A549 (cell line): Measurements from ENCODE around the gene ZNF772. TPM values are rescaled to one million over a fixed set of nuclear protein-coding genes. Genes with fewer than 3 reads are reported as not detected.

ENCODE experiments used
- ATAC-seq, 2 experiments: fragments of 200-7000 bp in 1 of 2; fragments of >200 bp in 1 of 2; cut with Nextera tagmentation in 1 of 2; cut with Tn5 transposase in 1 of 2; 3 replicates each; pipeline versions ENCODE4 v1.8.0 to v1.9.1; 2018 to 2020; ENCODE audit warnings: mild to moderate bottlenecking in 1 of 2, moderate library complexity in 1 of 2
- CTCF ChIA-PET: fragments of 300-600 bp; sonication (Branson Sonifier 250); formaldehyde crosslinking; extraction: SDS; loops from one replicate; lab custom pipeline; 2021; ENCODE audit warnings: antibody characterized with exemption, inconsistent platforms; lab: Yijun Ruan, JAX
- POLR2A ChIA-PET: fragments of 350-600 bp; formaldehyde crosslinking; extraction: SDS; loops from one replicate; lab custom pipeline; 2021; ENCODE audit warnings: antibody characterized with exemption, inconsistent platforms; lab: Yijun Ruan, JAX
- DNase-seq, 2 experiments: peaks; one replicate each; pipeline versions ENCODE4 v3.0.0 to v3.0.0-alpha.2; 2011 to 2016; ENCODE audit warnings: low read depth in 1 of 2, low spot score in 1 of 2
- FAIRE-seq: peaks from 2 replicates; lab custom pipeline; 2011; peaks lifted over from hg19 to GRCh38; lab: Jason Lieb, UNC
- H3K27ac ChIP-seq, 2 experiments: fragments of >200 bp; sonication (Bioruptor Twin); formaldehyde crosslinking; 3 replicates each; pipeline ENCODE4 v1.5.1; 2016 to 2017
- H3K4me1 ChIP-seq: fragments of >200 bp; sonication (Bioruptor Twin); formaldehyde crosslinking; 3 replicates; pipeline ENCODE4 v1.6.1; 2016
- H3K4me2 ChIP-seq: fragments of >200 bp; sonication (Bioruptor Twin); formaldehyde crosslinking; 3 replicates; pipeline ENCODE4 v1.6.1; 2016
- H3K4me3 ChIP-seq: fragments of >200 bp; sonication (Bioruptor Twin); formaldehyde crosslinking; 3 replicates; pipeline ENCODE4 v1.5.1; 2016
- H3K9me3 ChIP-seq: fragments of >200 bp; sonication (Bioruptor Twin); formaldehyde crosslinking; 3 replicates; pipeline ENCODE4 v1.6.1; 2016
- ATOH8 ChIP-seq: fragments of 250-450 bp; sonication (Bioruptor Pico); IDR thresholded peaks from 2 replicates; pipeline ENCODE4 v1.5.0; 2020; ENCODE audit warnings: low read depth, mild to moderate bottlenecking, moderate library complexity
- CBX2 ChIP-seq: fragments of 200-600 bp; sonication (generic); IDR thresholded peaks from 2 replicates; pipeline ENCODE4 v1.6.1; 2016; ENCODE audit warnings: low read depth, mild to moderate bottlenecking, borderline replicate concordance
- CBX8 ChIP-seq: fragments of 200-600 bp; sonication (generic); IDR thresholded peaks from 2 replicates; pipeline ENCODE4 v1.6.1; 2016
- CHD4 ChIP-seq: fragments of 200-600 bp; sonication (generic); IDR thresholded peaks from 2 replicates; pipeline ENCODE4 v1.6.1; 2016; ENCODE audit warnings: antibody characterized with exemption, mild to moderate bottlenecking, borderline replicate concordance
- EHF ChIP-seq: fragments of 250-450 bp; sonication (Bioruptor Pico); IDR thresholded peaks from 2 replicates; pipeline ENCODE4 v1.5.0; 2020; ENCODE audit warnings: mild to moderate bottlenecking
- EHMT2 ChIP-seq: fragments of 200-600 bp; sonication (generic); IDR thresholded peaks from 2 replicates; pipeline ENCODE4 v1.6.1; 2016; ENCODE audit warnings: antibody characterized with exemption, low read depth, mild to moderate bottlenecking, moderate library complexity
- ELK1 ChIP-seq: fragments of 150-350 bp; IDR thresholded peaks from 2 replicates; pipeline ENCODE4 v1.6.1; 2014; ENCODE audit warnings: low read depth, mild to moderate bottlenecking, low read length
- ESRRA ChIP-seq: fragments of 150-350 bp; IDR thresholded peaks from 2 replicates; pipeline ENCODE4 v1.6.1; 2014; ENCODE audit warnings: mild to moderate bottlenecking, low read length, borderline replicate concordance
- FOSB ChIP-seq: fragments of 250-450 bp; sonication (Bioruptor Pico); IDR thresholded peaks from 2 replicates; pipeline ENCODE4 v1.5.0; 2020; ENCODE audit warnings: mild to moderate bottlenecking, moderate library complexity
- FOSL2 ChIP-seq, 2 experiments: fragments of 450-650 bp in 1 of 2; fragments of >200 bp in 1 of 2; sonication (Bioruptor Twin) in 1 of 2; formaldehyde crosslinking; IDR thresholded peaks; 2 replicates each; pipeline versions ENCODE4 v1.5.0 to v1.6.1; 2016 to 2020; ENCODE audit warnings: mild to moderate bottlenecking in 1 of 2, moderate library complexity in 1 of 2
- HES2 ChIP-seq: fragments of >200 bp; sonication (Bioruptor Twin); formaldehyde crosslinking; IDR thresholded peaks from 2 replicates; pipeline ENCODE4 v1.6.1; 2016
- HMGXB4 ChIP-seq: fragments of 250-450 bp; sonication (Bioruptor Pico); IDR thresholded peaks from 2 replicates; pipeline ENCODE4 v1.5.0; 2021; ENCODE audit warnings: mild to moderate bottlenecking, moderate library complexity, borderline replicate concordance
- KDM1A ChIP-seq: fragments of 200-600 bp; sonication (generic); IDR thresholded peaks from 2 replicates; pipeline ENCODE4 v1.6.1; 2016; ENCODE audit warnings: low read depth, mild to moderate bottlenecking
- MAFK ChIP-seq: fragments of 450-650 bp; IDR thresholded peaks from 2 replicates; pipeline ENCODE4 v1.6.1; 2014; ENCODE audit not compliant: partially characterized antibody
- MAZ ChIP-seq: fragments of 150-350 bp; IDR thresholded peaks from 2 replicates; pipeline ENCODE4 v1.6.1; 2014; ENCODE audit warnings: antibody characterized with exemption, low read depth, low read length, borderline replicate concordance
- MYC ChIP-seq: IDR thresholded peaks from 2 replicates; pipeline ENCODE4 v1.6.1; 2012; ENCODE audit warnings: mild to moderate bottlenecking, inconsistent platforms, low read length, improper control_type of control experiment, borderline replicate concordance
- NPAS2 ChIP-seq: fragments of 250-450 bp; sonication (Bioruptor Pico); IDR thresholded peaks from 2 replicates; pipeline ENCODE4 v1.8.0; 2022; ENCODE audit warnings: mild to moderate bottlenecking, moderate library complexity, borderline replicate concordance
- PBX3 ChIP-seq: IDR thresholded peaks from 2 replicates; pipeline ENCODE4 v1.6.1; 2012
- RAD21 ChIP-seq, 2 experiments: fragments of >200 bp in 1 of 2; sonication (Bioruptor Twin) in 1 of 2; formaldehyde crosslinking in 1 of 2; IDR thresholded peaks in 1 of 2; conservative IDR thresholded peaks in 1 of 2; 2 replicates in 1 of 2; 3 replicates in 1 of 2; pipeline ENCODE4 v1.6.1; 2012 to 2018; ENCODE audit warnings: inconsistent platforms in 1 of 2
- RARB ChIP-seq: fragments of 250-450 bp; sonication (Bioruptor Pico); IDR thresholded peaks from 2 replicates; pipeline ENCODE4 v1.8.0; 2021; ENCODE audit warnings: mild to moderate bottlenecking, moderate library complexity
- RNF2 ChIP-seq: fragments of 200-600 bp; sonication (generic); IDR thresholded peaks from 2 replicates; pipeline ENCODE4 v1.6.1; 2016; ENCODE audit warnings: low read depth, mild to moderate bottlenecking, antibody characterized with exemption, moderate library complexity, borderline replicate concordance
- SMC3 ChIP-seq: fragments of >200 bp; sonication (Bioruptor Twin); formaldehyde crosslinking; IDR thresholded peaks from 3 replicates; pipeline ENCODE4 v1.6.1; 2018; ENCODE audit warnings: inconsistent platforms
- SREBF2 ChIP-seq: fragments of 450-650 bp; IDR thresholded peaks from 2 replicates; pipeline ENCODE4 v1.6.1; 2014; ENCODE audit warnings: mild to moderate bottlenecking, moderate library complexity
- USF2 ChIP-seq: fragments of 450-650 bp; IDR thresholded peaks from 2 replicates; pipeline ENCODE4 v1.6.1; 2014; ENCODE audit warnings: antibody characterized with exemption
- ZNF302 ChIP-seq: fragments of 250-450 bp; sonication (Bioruptor Pico); IDR thresholded peaks from 2 replicates; pipeline ENCODE4 v1.9.0; 2021; ENCODE audit warnings: inconsistent platforms, mild to moderate bottlenecking, moderate library complexity
- ZSCAN20 ChIP-seq: fragments of 250-450 bp; sonication (Bioruptor Pico); IDR thresholded peaks from 2 replicates; pipeline ENCODE4 v1.8.0; 2022; ENCODE audit warnings: mild to moderate bottlenecking, moderate library complexity
- whole genome bisulfite sequencing: methylation state at CpG from one replicate; pipeline ENCODE4 v1.1.6; 2017; ENCODE audit errors: missing lambda C conversion rate; 5-methylcytosine and 5-hydroxymethylcytosine counted together
- polyA plus RNA-seq, 4 experiments: library from polyadenylated mRNA; depleted of rRNA in 3 of 4; stranded (reverse); fragments of >200 nt; fragmentation: RNase III in 1 of 4; extraction: RNeasy Plus Mini Kit Qiagen cat#74134 plus additional on column Dnase treatment in 1 of 4; gene quantifications; 2 replicates in 3 of 4; 3 replicates in 1 of 4; pipeline ENCODE4 v1.2.3, GENCODE V29; 2011 to 2017

The ZNF772 gene
- polyA plus RNA-seq, 2 of the 4 experiments (the other 2 are of a cell fraction), result 2.0 to 3.2 TPM

GRCh38 chr19:57512845-57513244 is 35.5 kb upstream of the ZNF772 start:
- Histone ChIP-seq H3K4me1 (no peaks in the 10 kb centered on the region), H3K4me2 (no peak overlapping the region), H3K9me3 (peaks cover 87% of the 10 kb centered on the region), H3K27ac (no peak overlapping the region), H3K4me3 (no peak overlapping the region)
- WGBS, result 82% methylated on average over 6 of the region's 6 CpGs
- FAIRE-seq (no peak), DNase-seq (peak in 1 of 2 experiments; percentile 60), ATAC-seq (no peak)
- CTCF ChIA-PET, result no interaction called here
- POLR2A ChIA-PET, result no interaction called here
- TF ChIP-seq ZNF302, result no peak
- no peak for TF ChIP-seq FOSL2 (IDR thresholded peaks at IDR 0.05)
- no peak for TF ChIP-seq FOSL2 (CRISPR knock-in tag; IDR thresholded peaks at IDR 0.05)
- TF ChIP-seq RAD21 (conservative IDR thresholded peaks at IDR 0.05 in 1 of 2, IDR thresholded peaks at IDR 0.05 in 1 of 2), result no peak
- TF ChIP-seq HES2, result no peak
- TF ChIP-seq ZSCAN20 (CRISPR knock-in tag), result no peak
- no peak for TF ChIP-seq HMGXB4 (CRISPR knock-in tag)
- TF ChIP-seq PBX3, result no peak
- TF ChIP-seq MAZ, result no peak
- TF ChIP-seq CBX2, result no peak
- no peak for TF ChIP-seq SMC3

GRCh38 chr19:57511484-57511883 is 34.1 kb upstream of the ZNF772 start:
- ChIA-PET CTCF (interaction anchor here (0.5 kb wide), 1 partner anchor 450 kb away, joined by 4 read pairs; no protein-coding TSS in a partner anchor), POLR2A (no interaction called here)
- Histone ChIP-seq H3K4me1 (no peaks in the 10 kb centered on the region), H3K9me3 (peaks cover 88% of the 10 kb centered on the region), H3K4me3 (no peak overlapping the region), H3K4me2 (no peak overlapping the region), H3K27ac (no peak overlapping the region)
- TF ChIP-seq ELK1 (no peak), MAFK (peak; percentile 72)
- no peak for ATAC-seq
- no peak for DNase-seq
- peak; percentile 18 for FAIRE-seq

- no peaks in the 10 kb centered on the region for H3K4me1 ChIP-seq
- ChIA-PET POLR2A (no interaction called here), CTCF (no interaction called here)
- peaks cover 86% of the 10 kb centered on the region for H3K9me3 ChIP-seq
- no peak overlapping the region for H3K4me2 ChIP-seq
- no peak overlapping the region for H3K4me3 ChIP-seq
- no peak for ATAC-seq
- H3K27ac ChIP-seq, result no peak overlapping the region
- peak; percentile 18 for FAIRE-seq
- no peak for DNase-seq
- WGBS, result 89% methylated on average over 4 of the region's 4 CpGs
- TF ChIP-seq EHMT2 (no peak), CHD4 (no peak), PBX3 (no peak), MYC (no peak), FOSB (no peak), NPAS2 (CRISPR knock-in tag) (no peak), RARB (CRISPR knock-in tag) (no peak), RNF2 (no peak), SREBF2 (no peak), USF2 (no peak), KDM1A (no peak), ESRRA (no peak), SMC3 (no peak), ATOH8 (CRISPR knock-in tag) (no peak), HES2 (no peak), MAZ (no peak), EHF (CRISPR knock-in tag) (no peak), CBX8 (no peak)
Observed at GRCh38 chr19:57506163-57506562, 28.8 kb upstream of the ZNF772 start.
